Testis (tissue), 2 donors: Measurements from ENCODE around the gene CDH12.

Source experiments
- CTCF ChIP-seq, 3 experiments: fragments of 450-650 bp in 2 of 3; fragments of 200-600 bp in 1 of 3; sonication (generic) in 1 of 3; IDR thresholded peaks; one replicate each; pipeline ENCODE4 v1.5.1; 2016 to 2019; ENCODE audit warnings: antibody characterized with exemption in 3 of 3, mild to moderate bottlenecking in 2 of 3, moderate library complexity in 1 of 3
- POLR2A ChIP-seq: fragments of 450-650 bp; IDR thresholded peaks from one replicate; pipeline ENCODE4 v1.6.1; 2017; ENCODE audit warnings: antibody characterized with exemption, mild to moderate bottlenecking, moderate library complexity

- no peak for TF ChIP-seq CTCF (IDR thresholded peaks at IDR 0.05)
- no peak for TF ChIP-seq POLR2A
Measured at GRCh38 chr5:21807953-21808352, 1045.2 kb downstream of the CDH12 start.
